HAP-1 (cell line): Measurements from ENCODE around the gene GOLGA6A.
A peak's percentile ranks its signal among the peaks of the same experiment; 100 is the strongest.
"Not testable (repeated sequence)": the region's sequence is repeated elsewhere in the genome, so short reads cannot be mapped to it uniquely, and the experiment has no call there.

ENCODE experiments used
- DNase-seq, 2 experiments: peaks; one replicate each; pipeline ENCODE4 v3.0.0-alpha.2; 2016 to 2020; ENCODE audit warnings: low spot score in 2 of 2
- H3K27me3 ChIP-seq: fragments of 250-450 bp; sonication (Bioruptor Pico); 2 replicates; pipeline ENCODE4 v1.5.1; 2020; ENCODE audit warnings: low read depth, mild to moderate bottlenecking, moderate library complexity
- H3K36me3 ChIP-seq: fragments of 250-450 bp; sonication (Bioruptor Pico); replicated peaks from 2 replicates; pipeline ENCODE4 v1.5.1; 2020; ENCODE audit warnings: mild to moderate bottlenecking
- H3K4me1 ChIP-seq: fragments of 250-450 bp; sonication (Bioruptor Pico); 2 replicates; pipeline ENCODE4 v1.5.1; 2020; ENCODE audit warnings: mild to moderate bottlenecking
- H3K4me3 ChIP-seq: fragments of 250-450 bp; sonication (Bioruptor Pico); 2 replicates; pipeline ENCODE4 v1.5.1; 2020; ENCODE audit warnings: mild to moderate bottlenecking, moderate library complexity
- H3K9me3 ChIP-seq: fragments of 250-450 bp; sonication (Bioruptor Pico); 2 replicates; pipeline ENCODE4 v1.5.1; 2020; ENCODE audit warnings: mild to moderate bottlenecking, moderate library complexity
- in situ Hi-C: fragments of 300-500 bp; cut with MboI; formaldehyde crosslinking; loops from 3 replicates; pipeline ENCODE4 v1.14.3; 2020; ENCODE audit warnings: low sequenced_read_pairs, inconsistent platforms, mixed read lengths

GOLGA6A gene

DNA sequence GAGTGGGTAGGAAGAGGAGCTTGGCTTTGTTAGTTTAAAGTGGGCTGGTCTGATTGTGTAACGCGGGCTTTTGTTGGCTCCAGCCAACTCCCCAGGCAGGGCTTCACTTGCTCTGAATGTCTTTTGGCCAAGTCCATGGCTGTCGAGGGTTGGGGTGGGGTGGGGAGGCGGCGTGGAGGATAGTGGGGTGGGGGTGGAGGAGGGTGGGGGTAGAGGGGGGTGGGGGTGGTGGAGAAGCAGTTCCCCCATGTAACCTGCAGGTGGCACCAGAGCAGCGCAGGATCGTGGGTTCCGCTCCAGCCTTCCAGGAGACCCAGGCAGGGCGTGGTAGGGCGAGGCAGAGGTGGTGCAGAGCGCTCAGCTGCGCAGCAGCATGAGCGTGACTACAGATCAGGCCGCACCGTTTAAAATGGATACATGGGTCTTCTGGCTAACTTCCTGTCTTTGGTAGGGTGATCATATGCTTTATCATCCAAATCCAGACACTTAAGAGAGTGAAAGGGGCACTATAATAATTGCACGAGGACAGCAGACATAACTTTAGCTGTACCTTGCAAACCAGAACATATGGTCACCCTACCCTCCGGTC is 28.3 kb downstream of the GOLGA6A start:
- no peaks in the 10 kb centered on the region for H3K36me3 ChIP-seq
- DNase-seq, result peak; percentile 91 to 97
- peaks cover 13% of the 10 kb centered on the region for H3K4me1 ChIP-seq
- H3K9me3 ChIP-seq, result no peaks in the 10 kb centered on the region
- no peak overlapping the region for H3K4me3 ChIP-seq
- in situ Hi-C loops, result loop anchor here (10.0 kb wide), 1 partner anchor 1739 kb away; no protein-coding TSS in a partner anchor
- H3K27me3 ChIP-seq, result no peaks in the 10 kb centered on the region

DNA sequence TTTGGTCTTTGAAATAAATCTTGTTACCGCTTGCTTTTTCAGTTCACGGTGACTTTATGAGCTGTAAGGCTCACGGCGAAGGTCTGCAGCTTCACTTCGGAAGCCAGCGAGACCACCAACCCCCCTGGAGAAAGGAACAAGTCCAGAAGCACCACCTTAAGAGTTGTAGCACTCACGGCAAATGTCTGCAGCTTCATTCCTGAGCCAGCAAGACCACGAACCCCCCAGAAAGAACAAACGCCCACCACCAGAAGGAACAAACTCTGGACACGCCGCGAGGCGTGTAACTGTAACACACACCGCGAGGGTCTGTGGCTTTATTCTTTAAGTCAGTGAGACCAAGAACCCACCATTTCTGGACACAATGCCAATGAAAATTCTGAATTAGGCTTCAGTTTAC is 28.8 kb downstream of the GOLGA6A start:
- H3K9me3 ChIP-seq, result no peaks in the 10 kb centered on the region
- no peaks in the 10 kb centered on the region for H3K36me3 ChIP-seq
- no peak overlapping the region for H3K4me3 ChIP-seq
- H3K4me1 ChIP-seq, result peaks cover 13% of the 10 kb centered on the region
- peak in 1 of 2 experiments; percentile 17 for DNase-seq
- in situ Hi-C loops, result loop anchor here (10.0 kb wide), 1 partner anchor 1739 kb away; no protein-coding TSS in a partner anchor
- H3K27me3 ChIP-seq, result no peaks in the 10 kb centered on the region

DNA sequence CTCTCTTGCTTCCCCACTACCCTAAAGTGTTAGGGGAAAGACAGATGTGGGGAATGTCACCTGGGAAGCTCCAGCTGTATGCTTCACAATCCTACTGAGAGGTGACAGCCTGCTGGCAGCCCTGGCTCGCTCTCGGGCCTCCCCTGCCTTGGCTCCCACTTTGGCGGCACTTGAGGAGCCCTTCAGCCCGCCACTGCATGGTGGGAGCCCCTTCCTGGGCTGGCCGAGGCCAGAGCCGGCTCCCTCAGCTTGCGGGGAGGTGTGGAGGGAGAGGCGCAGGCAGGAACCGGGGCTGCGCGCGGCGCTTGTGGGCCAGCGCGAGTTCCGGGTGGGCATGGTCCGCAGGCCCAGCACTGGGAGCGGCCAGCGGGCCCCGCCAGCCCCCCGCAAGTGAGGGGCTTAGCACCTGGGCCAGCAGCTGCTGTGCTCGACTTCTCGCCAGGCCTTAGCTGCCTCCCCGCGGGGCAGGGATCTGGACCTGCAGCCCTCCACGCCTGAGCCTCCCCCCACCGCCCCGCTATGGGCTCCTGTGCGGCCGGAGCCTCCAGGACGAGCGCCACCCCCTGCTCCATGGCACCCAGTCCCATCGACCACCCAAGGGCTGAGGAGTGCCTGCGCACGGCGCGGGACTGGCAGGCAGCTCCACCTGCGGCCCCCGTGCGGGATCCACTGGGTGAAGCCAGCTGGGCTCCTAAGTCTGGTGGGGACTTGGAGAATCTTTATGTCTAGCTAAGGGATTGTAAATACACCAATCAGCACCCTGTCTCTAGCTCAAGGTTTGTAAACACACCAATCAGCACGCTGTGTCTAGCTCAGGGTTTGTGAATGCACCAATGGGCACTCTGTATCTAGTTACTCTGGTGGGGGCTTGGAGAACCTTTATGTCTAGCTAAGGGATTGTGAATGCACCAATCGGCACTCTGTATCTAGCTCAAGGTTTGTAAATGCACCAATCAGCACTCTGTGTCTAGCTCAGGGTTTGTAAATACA is 29.8 kb downstream of the GOLGA6A start:
- peak in 1 of 2 experiments; percentile 8 for DNase-seq
- in situ Hi-C loops, result loop anchor here (10.0 kb wide), 1 partner anchor 1738 kb away; no protein-coding TSS in a partner anchor

DNA sequence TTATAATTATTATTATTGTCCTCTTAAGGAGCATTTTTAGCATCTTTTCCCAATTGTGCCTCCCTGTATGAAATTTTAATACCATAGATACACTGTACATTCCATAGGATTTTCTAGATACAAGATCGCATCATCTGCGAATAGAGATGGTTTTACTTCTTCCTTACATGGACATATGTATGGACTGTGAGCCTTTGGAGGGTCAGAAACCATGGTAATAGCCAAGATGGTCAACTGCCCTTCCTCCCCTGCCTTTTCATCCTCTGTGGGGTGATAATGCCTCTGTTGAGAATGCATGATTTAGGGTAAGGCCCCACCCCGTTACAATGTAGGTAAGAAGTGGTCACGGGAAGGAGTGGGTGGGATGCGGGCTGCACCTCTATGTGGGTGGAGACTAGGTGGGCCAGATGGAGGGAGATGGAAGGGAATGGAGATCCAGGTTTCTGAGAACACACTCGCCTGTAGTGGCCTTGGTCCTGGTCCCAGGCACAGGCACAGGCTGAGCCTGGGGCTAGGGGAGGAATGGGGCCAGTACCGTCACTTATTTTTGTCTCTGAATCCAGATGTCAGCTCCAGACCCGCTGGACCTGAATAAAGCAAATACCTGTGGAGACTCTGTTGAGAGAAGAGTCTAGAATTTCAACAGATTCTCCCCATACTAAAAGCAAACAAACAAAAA is 31.7 kb downstream of the GOLGA6A start:
- in situ Hi-C loops, result loop anchor here (10.0 kb wide), 1 partner anchor 1736 kb away; no protein-coding TSS in a partner anchor
- no peaks in the 10 kb centered on the region for H3K9me3 ChIP-seq
- no peak for DNase-seq
- H3K27me3 ChIP-seq, result no peaks in the 10 kb centered on the region
- no peak overlapping the region for H3K4me3 ChIP-seq
- H3K4me1 ChIP-seq, result peaks cover 9% of the 10 kb centered on the region
- no peaks in the 10 kb centered on the region for H3K36me3 ChIP-seq

More for the DNA sequence above, 29.8 kb downstream of the GOLGA6A start:
- not testable (repeated sequence) for H3K9me3 ChIP-seq, H3K27me3 ChIP-seq, H3K36me3 ChIP-seq, H3K4me3 ChIP-seq
- peaks cover 13% of the 10 kb centered on the region for H3K4me1 ChIP-seq

DNA sequence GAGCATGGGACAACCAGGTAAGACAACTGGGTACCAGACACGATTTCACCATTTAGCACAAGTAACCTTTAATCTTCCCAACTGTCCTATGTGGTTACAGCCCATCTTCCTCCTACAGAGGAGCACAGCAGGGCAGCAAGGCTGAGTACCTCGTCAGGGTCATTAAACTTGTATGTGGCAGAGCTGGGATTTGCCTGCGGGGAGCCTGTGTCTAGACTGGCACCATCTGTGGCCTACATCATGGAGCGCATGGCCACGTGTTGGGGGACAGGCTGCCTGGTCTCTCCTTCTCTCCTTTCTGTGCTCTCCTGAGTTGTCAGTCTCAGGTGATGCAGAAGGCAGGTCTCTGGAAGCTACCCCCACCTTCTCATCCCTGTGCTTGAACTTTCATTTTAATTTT is 32.2 kb downstream of the GOLGA6A start:
- peaks cover 9% of the 10 kb centered on the region for H3K4me1 ChIP-seq
- DNase-seq, result no peak
- H3K4me3 ChIP-seq, result no peak overlapping the region
- no peaks in the 10 kb centered on the region for H3K27me3 ChIP-seq
- H3K9me3 ChIP-seq, result no peaks in the 10 kb centered on the region
- no peaks in the 10 kb centered on the region for H3K36me3 ChIP-seq
- in situ Hi-C loops, result loop anchor here (10.0 kb wide), 1 partner anchor 1735 kb away; no protein-coding TSS in a partner anchor

DNA sequence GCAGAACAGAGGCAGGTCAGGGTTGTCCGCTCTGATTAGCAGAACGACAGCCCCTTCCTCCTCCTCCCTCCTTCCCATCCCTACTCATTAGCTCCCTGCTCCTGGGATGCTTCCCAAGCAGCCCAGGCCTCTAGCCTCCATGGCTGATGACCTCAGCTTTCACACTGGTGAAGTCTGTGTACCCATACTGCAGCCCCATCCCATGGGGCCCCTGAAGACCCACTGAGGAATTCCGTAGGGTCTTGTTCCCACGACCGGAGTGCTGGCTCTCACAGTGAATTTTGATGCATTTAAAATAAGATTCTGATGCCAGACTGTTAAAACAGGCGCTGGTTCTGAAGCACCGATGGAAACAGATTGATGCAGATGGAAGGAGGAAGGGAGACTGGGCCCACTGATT is 36.1 kb downstream of the GOLGA6A start:
- no peaks in the 10 kb centered on the region for H3K36me3 ChIP-seq
- DNase-seq, result no peak
- in situ Hi-C loops, result loop anchor here (25.0 kb wide), 1 partner anchor 1434 kb away; no protein-coding TSS in a partner anchor
- no peaks in the 10 kb centered on the region for H3K9me3 ChIP-seq
- no peak overlapping the region for H3K4me3 ChIP-seq
- no peaks in the 10 kb centered on the region for H3K27me3 ChIP-seq
- no peaks in the 10 kb centered on the region for H3K4me1 ChIP-seq

DNA sequence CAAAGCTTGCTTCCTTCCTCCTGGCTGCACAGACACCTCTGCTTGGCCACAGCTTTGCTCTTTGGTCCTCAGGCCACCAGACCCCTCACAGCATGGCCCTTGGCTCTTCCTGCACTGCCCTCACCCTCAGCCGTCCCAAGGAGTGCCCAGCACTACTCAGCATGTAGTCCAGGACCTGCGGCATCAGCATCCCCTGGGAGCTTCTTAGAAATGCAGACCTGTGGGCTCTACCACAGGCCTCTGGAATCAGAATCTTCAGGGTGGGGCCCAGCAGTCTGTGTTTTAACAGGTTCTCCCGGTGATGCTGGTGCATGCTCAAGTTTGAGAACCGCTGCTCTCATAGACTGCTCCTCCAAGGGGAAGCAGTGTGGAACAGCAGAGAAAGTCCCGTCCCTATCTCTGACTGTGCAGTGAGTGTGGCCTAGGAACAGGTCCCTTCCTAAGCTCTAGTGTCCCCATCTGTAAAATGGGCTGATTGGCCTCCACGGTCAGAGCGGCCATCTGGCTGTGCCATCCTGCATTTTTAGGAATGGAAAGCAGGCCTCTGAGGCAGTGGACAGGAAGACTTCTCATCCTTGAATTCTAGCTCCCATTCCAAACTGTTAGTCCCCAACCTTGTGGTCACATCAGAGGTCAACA is 36.6 kb downstream of the GOLGA6A start:
- no peaks in the 10 kb centered on the region for H3K36me3 ChIP-seq
- DNase-seq, result no peak
- no peaks in the 10 kb centered on the region for H3K27me3 ChIP-seq
- no peak overlapping the region for H3K4me3 ChIP-seq
- no peaks in the 10 kb centered on the region for H3K4me1 ChIP-seq
- in situ Hi-C loops, result loop anchor here (25.0 kb wide), 1 partner anchor 1433 kb away; no protein-coding TSS in a partner anchor
- no peaks in the 10 kb centered on the region for H3K9me3 ChIP-seq

DNA sequence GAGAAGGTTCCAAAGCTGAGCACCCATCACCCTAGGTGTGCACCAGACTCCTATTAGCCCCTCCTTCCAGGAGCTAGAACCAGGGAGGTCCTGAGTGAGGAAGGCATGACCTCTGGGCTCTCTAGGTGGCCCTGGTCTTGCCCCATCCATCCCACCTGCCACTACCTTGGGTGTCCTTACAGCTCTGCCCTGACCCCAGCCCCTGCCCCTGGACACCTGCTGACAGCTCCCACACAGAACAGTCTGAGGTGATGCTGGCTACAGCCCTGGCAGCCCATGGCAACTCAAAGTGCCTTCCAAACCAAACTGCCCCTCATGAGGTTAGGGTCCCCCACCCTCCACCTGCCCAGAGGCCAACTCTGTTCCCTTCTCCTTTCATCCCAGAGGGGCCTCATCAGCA is 37.2 kb downstream of the GOLGA6A start:
- no peaks in the 10 kb centered on the region for H3K36me3 ChIP-seq
- no peaks in the 10 kb centered on the region for H3K9me3 ChIP-seq
- H3K4me1 ChIP-seq, result no peaks in the 10 kb centered on the region
- DNase-seq, result no peak
- in situ Hi-C loops, result loop anchor here (25.0 kb wide), 1 partner anchor 1433 kb away; no protein-coding TSS in a partner anchor
- H3K27me3 ChIP-seq, result no peaks in the 10 kb centered on the region
- no peak overlapping the region for H3K4me3 ChIP-seq

DNA sequence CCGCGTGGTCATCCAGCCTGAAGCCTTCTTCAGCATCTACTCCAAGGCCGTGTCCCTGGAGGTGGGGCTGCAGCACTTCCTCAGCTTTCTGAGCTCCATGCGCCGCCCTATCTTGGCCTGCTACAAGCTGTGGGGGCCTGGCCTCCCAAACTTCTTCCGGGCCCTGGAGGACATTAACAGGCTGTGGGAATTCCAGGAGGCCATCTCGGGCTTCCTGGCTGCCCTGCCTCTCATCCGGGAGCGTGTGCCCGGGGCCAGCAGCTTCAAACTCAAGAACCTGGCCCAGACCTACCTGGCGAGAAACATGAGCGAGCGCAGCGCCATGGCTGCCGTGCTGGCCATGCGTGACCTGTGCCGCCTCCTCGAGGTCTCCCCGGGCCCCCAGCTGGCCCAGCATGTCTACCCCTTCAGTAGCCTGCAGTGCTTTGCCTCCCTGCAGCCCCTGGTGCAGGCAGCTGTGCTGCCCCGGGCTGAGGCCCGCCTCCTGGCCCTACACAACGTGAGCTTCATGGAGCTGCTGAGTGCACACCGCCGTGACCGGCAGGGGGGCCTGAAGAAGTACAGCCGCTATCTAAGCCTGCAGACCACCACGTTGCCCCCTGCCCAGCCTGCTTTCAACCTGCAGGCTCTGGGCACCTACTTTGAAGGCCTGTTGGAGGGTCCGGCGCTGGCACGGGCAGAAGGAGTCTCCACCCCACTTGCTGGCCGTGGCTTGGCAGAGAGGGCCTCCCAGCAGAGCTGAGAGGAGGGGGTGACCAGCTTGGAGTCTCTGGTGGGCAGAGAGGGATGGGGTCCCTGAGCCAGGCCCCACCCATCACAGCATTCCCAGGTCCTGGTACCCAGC is 37.9 kb downstream of the GOLGA6A start:
- no peaks in the 10 kb centered on the region for H3K4me1 ChIP-seq
- DNase-seq, result peak in 1 of 2 experiments; percentile 7
- in situ Hi-C loops, result loop anchor here (25.0 kb wide), 1 partner anchor 1432 kb away; no protein-coding TSS in a partner anchor
- H3K27me3 ChIP-seq, result no peaks in the 10 kb centered on the region
- no peaks in the 10 kb centered on the region for H3K36me3 ChIP-seq
- H3K9me3 ChIP-seq, result no peaks in the 10 kb centered on the region
- no peak overlapping the region for H3K4me3 ChIP-seq

DNA sequence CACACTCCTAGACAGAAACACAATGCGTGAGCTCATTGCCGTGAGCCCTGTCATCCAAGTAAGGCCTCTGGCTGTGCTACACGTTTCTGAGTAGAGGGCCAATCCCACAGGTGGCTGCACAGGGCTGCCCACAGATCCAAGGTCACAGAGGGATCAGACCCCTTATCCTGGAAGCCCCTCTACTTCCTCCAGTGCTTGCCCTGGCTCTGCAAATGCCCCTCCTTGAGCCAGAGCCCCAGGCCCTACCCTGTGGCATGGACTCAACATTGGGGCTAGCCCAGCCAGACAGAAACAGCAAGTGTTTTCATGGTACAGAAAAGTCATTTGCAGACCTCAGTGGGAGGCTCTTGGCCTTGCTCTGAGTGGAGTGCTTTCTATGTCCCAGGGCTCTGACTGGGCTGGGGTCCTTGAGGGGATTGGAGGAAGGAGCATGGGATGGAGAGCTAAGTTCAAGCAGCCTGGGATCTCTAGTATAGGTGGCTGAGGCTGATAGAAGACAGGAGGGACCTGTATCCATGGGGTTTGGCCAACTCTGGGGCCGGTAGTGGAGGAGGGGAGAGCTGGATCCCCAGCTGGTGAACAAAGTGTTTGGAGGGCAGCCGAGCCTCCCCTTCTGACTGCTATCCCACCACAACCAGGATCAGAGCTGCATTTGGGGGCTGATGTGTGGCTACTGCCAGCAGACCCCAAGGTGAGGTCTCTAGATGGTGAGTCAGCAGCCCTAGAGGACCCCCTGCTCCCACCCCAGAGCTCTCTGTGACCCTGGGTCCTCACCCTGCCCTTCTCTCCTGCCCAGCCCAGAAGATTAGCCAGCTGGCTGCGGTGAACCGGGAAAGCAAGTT is 38.7 kb downstream of the GOLGA6A start:
- Histone ChIP-seq H3K9me3 (no peaks in the 10 kb centered on the region), H3K4me3 (no peak overlapping the region), H3K4me1 (no peaks in the 10 kb centered on the region), H3K27me3 (no peaks in the 10 kb centered on the region), H3K36me3 (no peaks in the 10 kb centered on the region)
- in situ Hi-C loops, result loop anchor here (25.0 kb wide), 1 partner anchor 1431 kb away; no protein-coding TSS in a partner anchor
- DNase-seq, result peak in 1 of 2 experiments; percentile 7

DNA sequence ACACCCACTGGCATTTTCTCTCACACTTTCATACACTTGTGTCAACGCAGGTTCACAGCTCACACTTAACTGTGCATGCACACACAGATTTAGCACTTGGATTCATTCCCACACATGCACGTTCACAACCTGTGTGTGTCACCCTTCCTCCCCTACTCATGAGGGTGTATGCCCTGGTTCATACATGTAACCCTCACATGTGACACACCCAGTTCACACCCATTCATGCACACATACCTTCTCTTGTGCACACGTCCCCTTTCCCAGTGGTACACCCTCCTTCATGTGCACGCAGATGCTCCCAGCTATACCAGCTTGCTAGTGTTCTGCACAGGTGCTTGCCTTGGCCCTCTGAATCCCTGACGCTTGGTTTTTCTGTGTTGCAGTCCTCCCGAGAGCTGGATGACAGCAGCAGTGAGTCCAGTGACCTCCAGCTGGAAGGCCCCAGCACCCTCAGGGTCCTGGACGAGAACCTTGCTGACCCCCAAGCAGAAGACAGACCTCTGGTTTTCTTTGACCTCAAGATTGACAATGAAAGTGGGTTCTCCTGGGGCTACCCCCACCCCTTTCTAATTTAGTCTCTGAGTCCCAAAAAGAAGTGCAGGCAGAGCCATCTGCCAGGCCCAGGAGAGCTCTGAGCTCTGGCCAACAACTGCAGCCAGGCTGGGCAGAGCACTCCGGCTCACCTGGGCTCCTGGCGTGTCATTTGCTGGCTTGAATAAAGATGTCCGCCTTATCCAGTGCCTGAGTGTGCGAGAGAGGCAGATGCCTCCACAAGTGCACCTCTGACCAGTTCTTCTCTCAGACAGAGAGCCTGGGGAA is 39.5 kb downstream of the GOLGA6A start:
- Histone ChIP-seq H3K4me1 (no peaks in the 10 kb centered on the region), H3K4me3 (no peak overlapping the region), H3K36me3 (no peaks in the 10 kb centered on the region), H3K27me3 (no peaks in the 10 kb centered on the region), H3K9me3 (no peaks in the 10 kb centered on the region)
- in situ Hi-C loops, result loop anchor here (25.0 kb wide), 1 partner anchor 1431 kb away; no protein-coding TSS in a partner anchor
- no peak for DNase-seq
